HUES6 (cell line): ENCODE measurements around the gene PLPP6.

Experiments
- H3K27ac ChIP-seq: 2 replicates; pipeline ENCODE4 v1.7.0; 2013; ENCODE audit warnings: low read depth, mild to moderate bottlenecking, low read length, inconsistent platforms
- H3K27me3 ChIP-seq: 2 replicates; pipeline ENCODE4 v1.6.1; 2013; ENCODE audit warnings: low read length; ENCODE audit not compliant: control insufficient read depth, insufficient read depth
- H3K36me3 ChIP-seq: 2 replicates; pipeline ENCODE4 v1.6.1; 2013; ENCODE audit warnings: low read length; ENCODE audit not compliant: control insufficient read depth, insufficient read depth
- H3K4me1 ChIP-seq: 2 replicates; pipeline ENCODE4 v1.6.1; 2013; ENCODE audit warnings: low read length; ENCODE audit not compliant: control insufficient read depth, insufficient read depth
- H3K4me3 ChIP-seq: 2 replicates; pipeline ENCODE4 v1.5.1; 2013; ENCODE audit warnings: low read depth, low read length
- H3K9ac ChIP-seq: one replicate; pipeline ENCODE4 v1.6.1; 2013; ENCODE audit warnings: mild to moderate bottlenecking, low read length
- H3K9me3 ChIP-seq: 2 replicates; pipeline ENCODE4 v1.6.1; 2013; ENCODE audit warnings: low read depth, low read length; ENCODE audit not compliant: control insufficient read depth, insufficient read depth

PLPP6 gene

GRCh38 chr9:4700091-4700490, 38.0 kb downstream of the PLPP6 start:
- no peak overlapping the region for H3K27ac ChIP-seq
- no peaks in the 10 kb centered on the region for H3K4me1 ChIP-seq
- no peaks in the 10 kb centered on the region for H3K9me3 ChIP-seq
- H3K36me3 ChIP-seq, result peaks cover 49% of the 10 kb centered on the region
- no peak overlapping the region for H3K9ac ChIP-seq
- no peaks in the 10 kb centered on the region for H3K27me3 ChIP-seq
- H3K4me3 ChIP-seq, result no peak overlapping the region

- H3K4me1 ChIP-seq, result no peaks in the 10 kb centered on the region
- no peak overlapping the region for H3K4me3 ChIP-seq
- H3K36me3 ChIP-seq, result peaks cover 51% of the 10 kb centered on the region
Observed at GRCh38 chr9:4700932-4701331, 38.8 kb downstream of the PLPP6 start.

GRCh38 chr9:4701526-4701925, 39.4 kb downstream of the PLPP6 start:
- no peak overlapping the region for H3K27ac ChIP-seq
- no peaks in the 10 kb centered on the region for H3K4me1 ChIP-seq
- H3K9ac ChIP-seq, result no peak overlapping the region
- H3K36me3 ChIP-seq, result peaks cover 55% of the 10 kb centered on the region
- H3K27me3 ChIP-seq, result no peaks in the 10 kb centered on the region
- H3K9me3 ChIP-seq, result no peaks in the 10 kb centered on the region
- no peak overlapping the region for H3K4me3 ChIP-seq

More at GRCh38 chr9:4700932-4701331, 38.8 kb downstream of the PLPP6 start:
- no peaks in the 10 kb centered on the region for H3K27me3 ChIP-seq
- H3K9ac ChIP-seq, result no peak overlapping the region
- no peak overlapping the region for H3K27ac ChIP-seq
- H3K9me3 ChIP-seq, result no peaks in the 10 kb centered on the region

- Histone ChIP-seq H3K4me1 (no peaks in the 10 kb centered on the region), H3K9me3 (no peaks in the 10 kb centered on the region), H3K9ac (no peak overlapping the region), H3K27ac (no peak overlapping the region), H3K4me3 (no peak overlapping the region), H3K36me3 (peaks cover 48% of the 10 kb centered on the region), H3K27me3 (no peaks in the 10 kb centered on the region)
Observed at GRCh38 chr9:4704129-4704528, 42.0 kb downstream of the PLPP6 start.

GRCh38 chr9:4706021-4706420, 43.9 kb downstream of the PLPP6 start:
- H3K36me3 ChIP-seq, result peaks cover 47% of the 10 kb centered on the region
- H3K27me3 ChIP-seq, result no peaks in the 10 kb centered on the region
- H3K4me1 ChIP-seq, result no peaks in the 10 kb centered on the region
- H3K9ac ChIP-seq, result no peak overlapping the region
- H3K27ac ChIP-seq, result no peak overlapping the region
- no peak overlapping the region for H3K4me3 ChIP-seq
- no peaks in the 10 kb centered on the region for H3K9me3 ChIP-seq

- H3K27ac ChIP-seq, result no peak overlapping the region
Observed at GRCh38 chr9:4706971-4707622, 45.0 kb downstream of the PLPP6 start.

GRCh38 chr9:4709380-4709779, 47.3 kb downstream of the PLPP6 start:
- Histone ChIP-seq H3K9ac (no peak overlapping the region), H3K4me3 (no peak overlapping the region), H3K36me3 (peaks cover 42% of the 10 kb centered on the region), H3K4me1 (no peaks in the 10 kb centered on the region), H3K27me3 (no peaks in the 10 kb centered on the region), H3K27ac (no peak overlapping the region), H3K9me3 (no peaks in the 10 kb centered on the region)

More at GRCh38 chr9:4706971-4707622, 45.0 kb downstream of the PLPP6 start:
- Histone ChIP-seq H3K27me3 (no peaks in the 10 kb centered on the region), H3K36me3 (peaks cover 38% of the 10 kb centered on the region), H3K4me3 (no peak overlapping the region), H3K4me1 (no peaks in the 10 kb centered on the region), H3K9me3 (no peaks in the 10 kb centered on the region), H3K9ac (no peak overlapping the region)

GRCh38 chr9:4713849-4714248, 51.8 kb downstream of the PLPP6 start:
- Histone ChIP-seq H3K27me3 (no peaks in the 10 kb centered on the region), H3K9me3 (no peaks in the 10 kb centered on the region), H3K36me3 (peaks cover 68% of the 10 kb centered on the region), H3K4me3 (no peak overlapping the region), H3K27ac (no peak overlapping the region), H3K4me1 (no peaks in the 10 kb centered on the region), H3K9ac (no peak overlapping the region)

GRCh38 chr9:4714266-4715016, 52.3 kb downstream of the PLPP6 start:
- Histone ChIP-seq H3K36me3 (peaks cover 71% of the 10 kb centered on the region), H3K27ac (no peak overlapping the region)

More at GRCh38 chr9:4714266-4715016, 52.3 kb downstream of the PLPP6 start:
- H3K9ac ChIP-seq, result no peak overlapping the region
- H3K27me3 ChIP-seq, result no peaks in the 10 kb centered on the region
- no peaks in the 10 kb centered on the region for H3K9me3 ChIP-seq
- no peaks in the 10 kb centered on the region for H3K4me1 ChIP-seq
- H3K4me3 ChIP-seq, result no peak overlapping the region
